Measurements from ENCODE around the gene BCCIP.

BCCIP gene

GRCh38 chr10:125845617-125846016 lies 22.3 kb downstream of the BCCIP start:
- no peak for DNase-seq

- no peak for DNase-seq
Observed at GRCh38 chr10:125846894-125847293, 23.5 kb downstream of the BCCIP start.

- DNase-seq, result no peak
Observed at GRCh38 chr10:125848371-125848770, 25.0 kb downstream of the BCCIP start.

- no peak for DNase-seq
Observed at GRCh38 chr10:125848857-125849256, 25.5 kb downstream of the BCCIP start.

GRCh38 chr10:125849448-125849847 lies 26.1 kb downstream of the BCCIP start:
- no peak for DNase-seq

- DNase-seq, result no peak
Observed at GRCh38 chr10:125850766-125851731, 27.7 kb downstream of the BCCIP start.

GRCh38 chr10:125852487-125852886 lies 29.1 kb downstream of the BCCIP start:
- DNase-seq, result no peak

- no peak for DNase-seq
Observed at GRCh38 chr10:125857185-125857760, 33.9 kb downstream of the BCCIP start.

GRCh38 chr10:125859128-125859817 lies 35.9 kb downstream of the BCCIP start:
- DNase-seq, result no peak

GRCh38 chr10:125865120-125865519 lies 41.8 kb downstream of the BCCIP start:
- no peak for DNase-seq

GRCh38 chr10:125866421-125867029 lies 43.2 kb downstream of the BCCIP start:
- DNase-seq, result no peak

- no peak for DNase-seq
Observed at GRCh38 chr10:125868372-125868975, 45.1 kb downstream of the BCCIP start.

GRCh38 chr10:125871338-125871737 lies 48.0 kb downstream of the BCCIP start:
- DNase-seq, result no peak

- no peak for DNase-seq
Observed at GRCh38 chr10:125878957-125879835, 55.9 kb downstream of the BCCIP start.

GRCh38 chr10:125880719-125881118 lies 57.4 kb downstream of the BCCIP start:
- no peak for DNase-seq

- DNase-seq, result no peak
Observed at GRCh38 chr10:125881192-125881591, 57.8 kb downstream of the BCCIP start, which contains the start of gene DHX32. Gene DHX32, minus strand, starts transcription at chr10:125881292. Its CDS starts 468 bp downstream, at chr10:125880824.

- no peak for DNase-seq
Observed at GRCh38 chr10:125882596-125882995, 59.2 kb downstream of the BCCIP start.

GRCh38 chr10:125883211-125883610 lies 59.9 kb downstream of the BCCIP start:
- DNase-seq, result no peak
